ENCODE data around the gene FLT4. TPM values are rescaled to one million over a fixed set of nuclear protein-coding genes. Genes with fewer than 3 reads are reported as not detected.

Gene FLT4
- total and polyA plus RNA-seq, 9 of the 15 experiments (the other 6 are each of a cell fraction or from before 2014, with no cell fraction given), result 0.01 to 0.42 (median 0.14) TPM; not detected in 2

GRCh38 chr5:180595046-180595379, 54.4 kb downstream of the FLT4 start (continued):
- TF ChIP-seq MYNN (IDR thresholded peaks at IDR 0.05) (peak; percentile 87; the same call in 1 of the 2 replicates), MYNN (CRISPR knock-in tag; IDR thresholded peaks at IDR 0.05) (no peak), SMARCB1 (IDR thresholded peaks at IDR 0.05; ENCODE audit: insufficient read length, low read depth) (no peak), HDAC2 (IDR thresholded peaks at IDR 0.05) (no peak), ETV1 (tag; conservative IDR thresholded peaks at IDR 0.05; ENCODE audit: low read depth) (no peak), PHTF2 (CRISPR knock-in tag; IDR thresholded peaks at IDR 0.05) (no peak), GABPB2 (CRISPR knock-in tag; conservative IDR thresholded peaks at IDR 0.05) (no peak), AFF1 (IDR thresholded peaks at IDR 0.05; ENCODE audit: low read depth in 1 of 2, partially characterized antibody in 2 of 2) (no peak), TEAD4 (IDR thresholded peaks at IDR 0.05; ENCODE audit: low read length) (peak; percentile 28; the same call in 1 of the 2 replicates), TEAD4 (CRISPR knock-in tag; IDR thresholded peaks at IDR 0.05; ENCODE audit: borderline replicate concordance) (no peak), ARID1B (IDR thresholded peaks at IDR 0.05) (no peak; the same call in 1 of the 2 replicates), ZNF124 (CRISPR knock-in tag; IDR thresholded peaks at IDR 0.05) (no peak), CEBPB (tag; IDR thresholded peaks at IDR 0.05) (no peak), SRSF1 (IDR thresholded peaks at IDR 0.05; ENCODE audit: low read depth, low read length) (no peak), ZNF668 (CRISPR knock-in tag; IDR thresholded peaks at IDR 0.05) (no peak), IFI16 (CRISPR knock-in tag; IDR thresholded peaks at IDR 0.05) (no peak), DPF2 (IDR thresholded peaks at IDR 0.05) (0 out of 2 replicates have a peak, but pooled peaks have one; percentile 62), ETS2 (tag; IDR thresholded peaks at IDR 0.05; ENCODE audit: borderline replicate concordance, poor library complexity, severe bottlenecking) (no peak), ZFP30 (CRISPR knock-in tag; IDR thresholded peaks at IDR 0.05; ENCODE audit: borderline replicate concordance) (no peak), ID3 (CRISPR knock-in tag; IDR thresholded peaks at IDR 0.05) (no peak), ID3 (tag; IDR thresholded peaks at IDR 0.05) (no peak), ASH1L (IDR thresholded peaks at IDR 0.05; ENCODE audit: borderline replicate concordance, low read depth, partially characterized antibody) (no peak), SMARCE1 (IDR thresholded peaks at IDR 0.05) (0 out of 2 replicates have a peak, but pooled peaks have one; percentile 7), GATAD2A (IDR thresholded peaks at IDR 0.05) (0 out of 2 replicates have a peak, but pooled peaks have one; percentile 36), CHD1 (IDR thresholded peaks at IDR 0.05; ENCODE audit: low read length) (no peak), TRIM24 (IDR thresholded peaks at IDR 0.05) (peak; percentile 59 to 76; a peak in 3 of 4 replicates), ZBTB43 (CRISPR knock-in tag; IDR thresholded peaks at IDR 0.05) (peak; percentile 98), NFIC (IDR thresholded peaks at IDR 0.05) (0 out of 2 replicates have a peak, but pooled peaks have one; percentile 9)
